HG03571 (cell line): ENCODE results near the gene KRTAP1-1.
"Not testable (repeated sequence)": the region's sequence is repeated elsewhere in the genome, so short reads cannot be mapped to it uniquely, and the experiment has no call there.

Experiments
- ATAC-seq: cut with Tn5 transposase; IDR thresholded peaks from one replicate; pipeline ENCODE4 v1.9.1; 2021; ENCODE audit not compliant: unreplicated experiment

KRTAP1-1 gene

GRCh38 chr17:41057547-41057946, 16.3 kb upstream of the KRTAP1-1 start:
- ATAC-seq: no peak

- not testable (repeated sequence) for ATAC-seq
Measured at GRCh38 chr17:41055130-41055529, 13.9 kb upstream of the KRTAP1-1 start, which contains the start of gene KRTAP2-2. Gene KRTAP2-2, minus strand, starts transcription at chr17:41055230. Its CDS starts 19 bp downstream, at chr17:41055211.

- not testable (repeated sequence) for ATAC-seq
Measured at GRCh38 chr17:41054556-41054955, 13.3 kb upstream of the KRTAP1-1 start.

GRCh38 chr17:41054025-41054424, 12.8 kb upstream of the KRTAP1-1 start:
- ATAC-seq: no peak

- ATAC-seq: no peak
Measured at GRCh38 chr17:41052566-41052965, 11.3 kb upstream of the KRTAP1-1 start.

- no peak for ATAC-seq
Measured at GRCh38 chr17:41049110-41049509, 7.9 kb upstream of the KRTAP1-1 start.

GRCh38 chr17:41048441-41048840, 7.2 kb upstream of the KRTAP1-1 start:
- no peak for ATAC-seq

- ATAC-seq: not testable (repeated sequence)
Measured at GRCh38 chr17:41046735-41047465, 5.7 kb upstream of the KRTAP1-1 start, which contains the start of gene KRTAP2-1. Gene KRTAP2-1, minus strand, starts transcription at chr17:41047316. Its CDS starts 49 bp downstream, at chr17:41047267.

GRCh38 chr17:41042953-41043352, 1.7 kb upstream of the KRTAP1-1 start:
- ATAC-seq: no peak

GRCh38 chr17:41037853-41038350, 3.3 kb downstream of the KRTAP1-1 start:
- no peak for ATAC-seq

- not testable (repeated sequence) for ATAC-seq
Measured at GRCh38 chr17:41034346-41034935, 6.8 kb downstream of the KRTAP1-1 start, which contains the start of gene KRTAP1-3. Gene KRTAP1-3, minus strand, starts transcription at chr17:41034874. Its CDS starts 53 bp downstream, at chr17:41034821.

GRCh38 chr17:41029633-41030245, 11.5 kb downstream of the KRTAP1-1 start, which contains the start of gene KRTAP1-4:
Gene KRTAP1-4, minus strand, starts transcription at chr17:41030195. Its CDS starts 117 bp downstream, at chr17:41030078.
- ATAC-seq: no peak

GRCh38 chr17:41026715-41027471, 14.4 kb downstream of the KRTAP1-1 start, which contains the start of gene KRTAP1-5:
Gene KRTAP1-5, minus strand, starts transcription at chr17:41027208. Its CDS starts 53 bp downstream, at chr17:41027155.
- no peak for ATAC-seq

GRCh38 chr17:41024697-41025096, 16.6 kb downstream of the KRTAP1-1 start:
- ATAC-seq: no peak

GRCh38 chr17:41020336-41020735, 20.9 kb downstream of the KRTAP1-1 start:
- no peak for ATAC-seq

- no peak for ATAC-seq
Measured at GRCh38 chr17:41019415-41019814, 21.8 kb downstream of the KRTAP1-1 start.

GRCh38 chr17:41018541-41018940, 22.7 kb downstream of the KRTAP1-1 start:
- ATAC-seq: no peak

- no peak for ATAC-seq
Measured at GRCh38 chr17:41016578-41017215, 24.6 kb downstream of the KRTAP1-1 start.

- no peak for ATAC-seq
Measured at GRCh38 chr17:41015454-41015853, 25.8 kb downstream of the KRTAP1-1 start.

- no peak for ATAC-seq
Measured at GRCh38 chr17:41013606-41014005, 27.6 kb downstream of the KRTAP1-1 start.
